ENCODE data around the gene TH.

- TF ChIP-seq CTCF (IDR thresholded peaks at IDR 0.05): no peak
- no peak for TF ChIP-seq POLR2A (IDR thresholded peaks at IDR 0.05)
Measured at GRCh38 chr11:2139123-2139521, 32.5 kb downstream of the TH start, which contains the start of gene IGF2.
